EH (cell line): ENCODE measurements around the gene CLEC9A.

Source experiments
- DNase-seq: peaks from one replicate; pipeline ENCODE4 v3.0.0-alpha.2; 2015; ENCODE audit warnings: low read depth

CLEC9A gene

DNA sequence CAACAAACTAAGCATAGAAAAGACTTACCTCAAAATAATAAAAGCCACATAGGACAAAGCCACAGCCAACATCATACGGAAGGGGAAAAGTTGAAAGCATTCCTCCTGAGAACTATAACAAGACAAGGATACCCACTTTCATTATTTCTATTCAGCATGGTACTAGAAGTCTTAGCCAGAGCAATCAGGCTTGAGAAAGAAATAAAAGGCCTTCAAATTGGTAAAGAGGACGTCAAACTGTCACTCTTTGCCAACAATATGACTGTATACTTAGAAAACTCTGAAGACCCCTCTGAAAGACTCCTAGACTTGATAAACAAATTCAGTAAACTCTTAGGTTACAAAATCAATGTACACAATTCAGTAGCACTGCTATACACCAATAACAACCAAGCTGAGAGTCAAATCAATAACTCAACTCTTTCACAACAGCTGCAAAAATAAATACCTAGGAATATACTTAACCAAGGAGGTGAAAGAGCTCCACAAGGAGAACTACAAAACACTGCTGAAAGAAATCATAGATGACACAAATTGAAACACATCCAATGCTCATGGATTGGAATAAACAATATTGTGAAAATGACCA is 79.9 kb downstream of the CLEC9A start:
- DNase-seq = no peak

DNA sequence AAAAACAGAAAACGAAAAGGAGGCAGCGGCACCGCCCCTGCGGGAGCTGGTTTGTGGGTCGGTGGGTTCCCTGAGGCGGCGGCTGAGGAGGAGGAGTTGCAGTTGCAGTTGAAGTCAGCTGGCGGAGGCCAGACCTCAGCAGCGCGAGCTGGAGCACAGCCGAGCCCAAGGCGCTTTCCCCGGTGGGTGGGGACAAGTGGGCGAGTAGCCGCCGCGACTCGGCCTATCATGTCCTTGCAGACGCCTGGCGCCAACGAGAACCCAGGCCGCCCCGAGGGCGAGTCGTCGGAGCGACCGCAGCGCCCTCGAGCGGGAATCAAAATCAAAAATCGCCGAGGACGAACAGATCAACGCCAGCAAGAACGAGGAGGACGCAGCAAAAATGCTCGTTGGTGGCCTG is 81.0 kb downstream of the CLEC9A start:
- DNase-seq = no peak

DNA sequence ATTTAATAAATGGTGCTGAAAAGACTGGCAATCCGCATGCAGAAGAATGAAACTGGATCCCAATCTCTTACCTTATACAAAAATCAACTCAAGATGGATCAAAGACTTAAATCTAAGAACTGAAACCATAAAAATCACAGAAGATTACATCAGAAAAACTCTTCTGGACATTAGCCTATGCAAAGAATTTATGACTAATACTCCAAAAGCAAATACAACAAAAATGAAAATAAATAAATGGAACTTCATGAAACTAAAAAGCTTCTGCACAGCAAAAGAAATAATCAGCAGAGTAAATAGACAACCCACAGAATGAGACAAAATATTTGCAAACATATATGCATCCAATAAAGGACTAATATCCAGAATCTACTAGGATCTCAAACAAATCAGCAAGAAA is 82.6 kb downstream of the CLEC9A start:
- peak; percentile 53 for DNase-seq

DNA sequence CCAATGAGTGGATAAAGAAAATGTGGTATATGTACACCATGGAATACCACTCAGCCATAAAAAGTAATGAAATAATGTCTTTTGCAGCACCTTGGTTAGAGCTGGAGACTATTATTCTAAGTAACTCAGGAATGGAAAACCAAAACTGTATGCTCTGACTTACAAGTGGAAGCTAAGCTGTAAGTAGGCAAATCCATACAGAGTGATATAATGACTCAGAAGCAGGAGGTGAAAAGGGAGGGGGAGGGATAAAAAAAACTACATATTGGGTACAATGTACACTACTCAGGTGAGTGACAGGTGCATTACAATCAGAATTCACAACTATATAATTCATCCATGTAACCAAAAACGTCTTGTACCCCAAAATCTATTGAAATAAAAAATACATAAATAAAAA is 83.4 kb downstream of the CLEC9A start:
- no peak for DNase-seq

DNA sequence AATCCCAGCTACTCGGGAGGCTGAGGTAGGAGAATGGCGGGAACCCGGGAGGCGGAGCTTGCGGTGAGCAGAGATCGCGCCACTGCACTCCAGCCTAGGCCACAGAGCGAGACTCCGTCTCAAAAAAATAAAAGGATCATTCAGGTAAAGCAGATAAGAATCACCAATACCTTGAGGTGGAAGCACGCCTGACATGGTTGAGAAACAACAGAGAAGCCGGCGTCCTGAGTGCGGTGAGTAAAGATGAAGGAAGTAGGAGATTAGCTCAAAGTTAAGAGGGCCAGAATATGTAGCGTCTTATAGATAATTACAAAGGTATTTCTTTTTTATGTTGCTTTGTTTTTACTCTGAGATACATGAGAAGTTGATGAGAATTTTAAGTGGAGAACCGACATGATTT is 84.8 kb downstream of the CLEC9A start:
- DNase-seq = no peak
